ACHN (cell line): ENCODE measurements around the gene VAPA.
A peak's percentile ranks its signal among the peaks of the same experiment; 100 is the strongest.
"Not testable (repeated sequence)": the region's sequence is repeated elsewhere in the genome, so short reads cannot be mapped to it uniquely, and the experiment has no call there.

Experiments
- DNase-seq: peaks from one replicate; pipeline ENCODE4 v3.0.0-alpha.2; 2015
- in situ Hi-C: cut with HindIII; loops from 2 replicates; pipeline ENCODE4 v1.10.0; 2017; ENCODE audit warnings: low sequenced_read_pairs, low pct_ligation_motif_present, low pct_unique_long_range_greater_than_20kb

VAPA gene

GRCh38 chr18:9884532-9885140, 29.2 kb upstream of the VAPA start:
- DNase-seq, result no peak
- in situ Hi-C loops, result no loop called here

GRCh38 chr18:9885170-9886004, 28.4 kb upstream of the VAPA start, which contains the start of gene TXNDC2:
TXNDC2 (plus strand) TSS chr18:9885973; CDS start chr18:9886681, 708 bp downstream.
- in situ Hi-C loops, result no loop called here
- no peak for DNase-seq

- in situ Hi-C loops, result no loop called here
- DNase-seq, result no peak
These were observed 27.8 kb upstream of the VAPA start for GRCh38 chr18:9886005-9886348.

DNA sequence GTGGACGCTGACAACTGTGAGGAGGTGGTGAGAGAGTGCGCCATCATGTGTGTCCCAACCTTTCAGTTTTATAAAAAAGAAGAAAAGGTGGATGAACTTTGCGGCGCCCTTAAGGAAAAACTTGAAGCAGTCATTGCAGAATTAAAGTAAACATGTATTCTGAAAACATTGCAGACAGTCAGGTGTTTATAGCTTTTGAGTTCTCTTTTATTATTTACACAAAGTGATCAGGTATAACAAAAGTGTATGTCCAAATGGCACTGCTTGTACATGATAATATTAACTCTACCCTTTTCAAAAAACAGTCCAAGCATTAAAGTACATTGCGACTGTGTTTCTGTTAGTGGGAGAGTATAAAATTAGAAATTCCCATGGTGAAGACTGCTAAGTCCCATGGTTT, 25.8 kb upstream of the VAPA start:
- DNase-seq, result no peak
- in situ Hi-C loops, result no loop called here

DNA sequence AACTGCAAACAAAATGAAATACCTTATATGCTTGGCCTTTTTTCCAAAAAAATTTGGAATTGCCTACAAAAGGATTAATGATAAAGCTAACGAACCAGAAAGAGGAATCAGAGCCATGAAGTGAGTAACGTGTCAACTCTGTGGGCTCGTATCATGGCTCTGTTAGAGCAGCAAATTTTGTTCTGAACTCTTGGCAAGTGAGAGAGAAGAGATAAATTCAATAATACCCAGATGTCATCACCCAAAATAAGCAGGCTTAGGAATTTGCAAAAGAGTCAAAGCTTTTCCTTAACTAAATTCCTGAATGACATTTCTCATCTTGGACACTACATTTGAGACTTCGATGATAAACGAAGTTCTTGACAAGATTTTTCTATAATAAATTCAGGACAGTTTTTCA, 23.6 kb upstream of the VAPA start:
- in situ Hi-C loops, result no loop called here
- DNase-seq, result no peak

- in situ Hi-C loops, result no loop called here
These were observed 22.9 kb upstream of the VAPA start for GRCh38 chr18:9890957-9891356.

GRCh38 chr18:9891515-9891914, 22.3 kb upstream of the VAPA start:
- in situ Hi-C loops, result not testable (repeated sequence)
- peak; percentile 16 for DNase-seq

More at GRCh38 chr18:9890957-9891356, 22.9 kb upstream of the VAPA start:
- no peak for DNase-seq

DNA sequence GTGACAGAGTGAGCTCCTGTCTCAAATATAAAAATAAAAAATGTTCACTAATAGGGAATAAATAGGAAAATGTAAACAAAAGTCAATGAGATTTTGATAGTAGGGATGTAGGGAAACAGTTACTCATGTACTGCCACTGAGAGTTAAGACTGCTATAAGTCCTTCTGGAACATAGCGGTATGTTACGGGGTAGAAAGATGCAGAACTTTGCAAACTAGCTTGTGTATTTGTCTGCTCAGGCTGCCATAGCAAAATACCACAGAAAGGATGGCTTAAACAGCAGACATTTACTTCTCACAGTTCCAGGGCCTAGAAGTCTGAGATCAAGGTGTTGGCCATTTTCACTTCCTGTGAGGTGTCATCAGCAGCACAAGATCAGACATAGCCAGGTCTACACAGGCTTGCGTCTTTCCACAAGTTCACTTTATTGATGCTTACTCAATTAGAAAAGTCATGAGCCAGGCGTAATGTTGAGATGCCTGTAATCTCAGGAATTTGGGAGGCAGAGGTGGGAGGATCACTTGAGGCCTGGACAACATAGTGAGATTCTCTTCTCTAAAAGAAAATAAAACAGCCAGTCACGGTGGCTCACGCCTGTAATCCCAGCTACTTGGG, 19.3 kb upstream of the VAPA start:
- in situ Hi-C loops, result no loop called here
- DNase-seq, result no peak

GRCh38 chr18:9897129-9897528, 16.7 kb upstream of the VAPA start:
- in situ Hi-C loops, result no loop called here

DNA sequence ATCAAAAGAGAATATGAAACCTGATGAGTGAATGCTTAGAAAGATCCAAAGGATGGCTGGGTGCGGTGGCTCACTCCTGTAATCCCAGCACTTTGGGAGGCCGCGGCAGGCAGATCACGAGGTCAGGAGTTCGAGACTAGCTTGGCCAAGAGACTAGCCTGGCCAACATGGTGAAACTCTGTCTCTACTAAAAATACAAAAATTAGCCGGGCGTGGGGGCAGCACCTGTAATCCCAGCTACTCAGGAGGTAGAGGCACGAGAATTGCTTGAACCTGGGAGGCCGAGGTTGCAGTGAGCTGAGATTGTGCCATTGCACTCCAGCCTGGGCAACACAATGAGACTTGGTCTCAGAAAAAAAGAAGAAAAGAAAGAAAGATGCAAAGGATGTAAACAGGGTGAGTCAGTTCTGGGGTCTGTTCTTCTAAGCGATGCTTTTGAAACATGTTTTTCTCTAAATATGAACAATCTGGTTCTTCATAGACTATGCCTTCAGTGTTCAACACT, 16.0 kb upstream of the VAPA start:
- in situ Hi-C loops, result not testable (repeated sequence)

More at GRCh38 chr18:9897129-9897528, 16.7 kb upstream of the VAPA start:
- DNase-seq, result no peak

GRCh38 chr18:9898792-9899549, 14.8 kb upstream of the VAPA start:
- in situ Hi-C loops, result no loop called here
- DNase-seq, result peak; percentile 86

More for the DNA sequence above, 16.0 kb upstream of the VAPA start:
- not testable (repeated sequence) for DNase-seq

- in situ Hi-C loops, DNase-seq: not testable (repeated sequence)
These were observed 14.3 kb upstream of the VAPA start for GRCh38 chr18:9899550-9899930.

- no peak for DNase-seq
- in situ Hi-C loops, result no loop called here
These were observed 13.1 kb upstream of the VAPA start for GRCh38 chr18:9900699-9901098.

GRCh38 chr18:9901377-9901776, 12.4 kb upstream of the VAPA start:
- in situ Hi-C loops, result no loop called here
- DNase-seq, result peak; percentile 28

DNA sequence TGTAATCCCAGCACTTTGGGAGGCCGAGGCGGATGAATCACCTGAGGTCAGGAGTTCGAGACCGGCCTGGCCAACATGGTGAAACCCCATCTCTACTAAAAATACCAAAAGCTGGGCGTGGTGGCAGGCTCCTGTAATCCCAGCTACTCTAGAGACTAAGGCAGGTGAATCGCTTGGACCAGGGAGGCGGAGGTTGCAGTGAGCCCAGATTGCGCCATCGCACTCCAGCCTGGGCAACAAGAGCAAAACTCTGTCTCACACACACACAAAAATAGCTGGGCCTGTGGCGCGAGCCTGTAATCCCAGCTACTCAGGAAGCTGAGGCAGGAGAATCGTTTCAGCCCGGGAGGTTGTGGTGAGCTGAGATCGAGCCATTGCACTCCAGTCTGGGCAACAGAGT, 11.6 kb upstream of the VAPA start:
- in situ Hi-C loops, DNase-seq: not testable (repeated sequence)

GRCh38 chr18:9902832-9903231, 11.0 kb upstream of the VAPA start:
- no peak for DNase-seq
- in situ Hi-C loops, result no loop called here

DNA sequence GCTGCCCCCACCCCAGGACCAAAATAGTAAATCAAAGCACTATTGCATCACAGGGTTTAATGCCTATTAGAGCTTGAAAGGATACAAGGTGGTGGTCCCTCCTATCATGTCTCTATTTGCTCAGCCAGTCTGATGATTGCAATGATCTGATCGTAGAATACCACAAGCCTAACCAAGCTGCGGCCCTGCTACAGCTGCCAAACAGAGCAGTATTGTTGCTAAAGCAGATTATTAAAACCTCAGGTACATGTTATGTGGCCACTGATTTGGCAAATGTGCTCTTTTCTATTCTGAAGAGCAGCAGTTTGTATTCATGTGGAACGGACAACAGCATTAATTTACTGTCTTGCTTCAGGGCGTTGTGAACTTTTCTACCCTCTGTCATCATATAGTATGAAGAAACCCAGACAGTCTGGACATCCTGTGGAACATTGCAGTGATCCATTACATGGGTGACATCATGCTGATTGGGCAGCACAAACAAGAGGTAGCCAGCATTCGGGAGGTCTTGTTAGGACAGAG, 8.4 kb upstream of the VAPA start:
- in situ Hi-C loops, result no loop called here
- DNase-seq, result no peak

DNA sequence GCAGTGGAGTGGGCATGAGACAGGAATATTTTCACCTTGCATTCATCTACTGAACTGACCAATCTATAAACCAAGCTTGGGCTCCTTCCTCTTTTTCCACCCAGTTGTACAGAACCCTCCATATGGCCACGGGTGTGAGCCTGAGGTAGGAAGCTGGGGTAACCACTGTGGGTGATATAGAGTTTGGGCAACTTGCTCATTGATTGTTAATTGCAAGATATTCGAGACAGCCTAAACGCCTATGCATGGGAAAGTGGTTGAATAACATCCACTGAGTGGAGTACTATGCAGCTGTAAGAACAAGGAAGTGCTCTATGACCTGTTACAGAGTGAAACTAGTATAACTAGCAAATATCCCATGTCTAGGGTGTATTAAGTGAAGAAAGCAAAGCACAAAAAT, 7.3 kb upstream of the VAPA start:
- no peak for DNase-seq
- in situ Hi-C loops, result no loop called here

- in situ Hi-C loops, result no loop called here
- DNase-seq, result no peak
These were observed 5.9 kb upstream of the VAPA start for GRCh38 chr18:9907867-9908266.
